CD4-positive, alpha-beta T cell treated with Interleukin-1 beta for 1 hour (primary cell): ENCODE data around the gene STX1B.
A peak's percentile ranks its signal among the peaks of the same experiment; 100 is the strongest.

ENCODE experiments used
- DNase-seq, 2 donors: peaks; one replicate each; pipeline ENCODE4 v3.0.0-alpha.2; 2020 to 2022

Gene STX1B

DNA sequence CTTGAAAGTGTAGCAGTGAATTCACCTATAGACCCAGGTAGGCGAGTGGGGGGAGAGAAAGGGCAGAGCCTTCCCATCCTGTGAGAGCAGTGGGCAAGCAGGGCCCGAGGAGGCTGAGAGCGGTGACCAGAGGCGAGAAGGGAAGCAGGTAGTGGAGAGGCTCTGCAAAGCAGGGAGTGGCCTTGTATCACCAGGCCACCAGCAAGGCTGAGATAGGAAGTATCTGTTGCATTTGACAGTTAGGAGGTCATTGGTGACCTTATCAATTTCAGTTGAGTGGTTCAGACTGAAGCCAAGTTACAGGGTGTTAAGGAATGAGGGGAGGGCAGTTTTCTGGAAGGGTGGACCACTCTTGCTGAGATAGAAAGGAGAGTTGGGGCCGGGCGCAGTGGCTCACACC, 36.1 kb downstream of the STX1B start:
- no peak for DNase-seq

DNA sequence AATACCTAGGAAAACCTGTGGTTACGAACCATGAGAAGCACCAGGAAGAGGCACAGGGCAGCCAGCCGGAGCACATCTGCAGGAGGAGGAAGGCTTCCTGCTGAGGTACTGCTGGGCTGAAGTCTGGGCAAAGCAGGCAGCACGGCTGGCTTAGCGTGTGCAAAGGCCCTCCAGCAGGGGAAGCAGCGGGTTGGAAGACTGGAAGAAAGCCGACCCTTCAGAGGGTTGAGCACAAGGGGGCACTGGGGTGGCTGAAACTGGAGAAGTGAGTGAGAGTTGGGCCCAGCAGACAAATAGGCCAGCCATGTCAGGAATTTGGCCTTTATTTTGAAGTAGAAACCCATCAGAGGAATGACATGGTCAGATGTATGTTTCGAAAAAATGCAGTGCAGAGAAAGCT, 37.6 kb downstream of the STX1B start:
- DNase-seq = no peak

DNA sequence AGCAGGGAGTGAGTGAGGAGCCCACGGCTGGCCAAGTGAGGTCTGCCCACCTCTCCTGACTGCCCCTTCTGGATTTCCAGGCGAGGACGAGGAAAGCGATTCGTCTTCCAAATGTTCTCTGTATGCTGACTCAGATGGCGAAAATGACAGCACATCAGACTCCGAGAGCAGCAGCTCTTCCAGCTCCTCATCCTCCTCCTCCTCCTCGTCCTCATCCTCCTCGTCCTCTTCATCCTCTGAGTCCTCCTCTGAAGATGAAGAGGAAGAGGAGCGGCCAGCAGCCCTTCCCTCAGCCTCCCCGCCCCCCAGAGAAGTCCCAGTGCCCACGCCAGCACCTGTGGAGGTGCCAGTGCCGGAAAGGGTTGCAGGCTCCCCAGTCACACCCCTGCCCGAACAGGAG, 39.1 kb downstream of the STX1B start:
- no peak for DNase-seq

DNA sequence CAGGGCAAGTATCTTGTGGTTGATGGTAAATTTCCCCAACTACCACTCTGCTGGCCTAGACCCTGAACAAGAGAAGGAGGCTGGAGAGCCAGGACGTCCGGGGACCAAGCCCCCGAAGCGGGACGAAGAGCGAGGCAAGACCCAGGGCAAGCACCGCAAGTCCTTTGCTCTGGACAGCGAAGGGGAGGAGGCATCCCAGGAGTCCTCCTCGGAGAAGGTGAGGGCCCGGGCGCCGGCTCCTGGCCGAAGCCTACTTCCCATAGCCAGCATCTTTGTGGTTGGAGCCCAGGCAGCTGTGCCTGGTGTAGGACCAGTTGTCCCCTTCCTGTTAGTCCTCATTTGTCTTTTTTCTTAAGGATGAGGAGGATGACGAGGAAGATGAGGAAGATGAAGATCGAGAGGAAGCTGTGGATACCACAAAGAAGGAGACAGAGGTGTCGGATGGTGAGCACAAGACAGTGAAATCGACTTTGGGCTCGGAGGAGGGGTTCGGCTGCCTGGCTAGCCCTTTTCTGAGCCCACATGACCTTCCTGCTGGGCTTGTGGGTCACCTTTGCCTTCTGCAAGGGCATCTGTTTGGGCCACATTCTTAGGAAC, 41.1 kb downstream of the STX1B start:
- no peak for DNase-seq

DNA sequence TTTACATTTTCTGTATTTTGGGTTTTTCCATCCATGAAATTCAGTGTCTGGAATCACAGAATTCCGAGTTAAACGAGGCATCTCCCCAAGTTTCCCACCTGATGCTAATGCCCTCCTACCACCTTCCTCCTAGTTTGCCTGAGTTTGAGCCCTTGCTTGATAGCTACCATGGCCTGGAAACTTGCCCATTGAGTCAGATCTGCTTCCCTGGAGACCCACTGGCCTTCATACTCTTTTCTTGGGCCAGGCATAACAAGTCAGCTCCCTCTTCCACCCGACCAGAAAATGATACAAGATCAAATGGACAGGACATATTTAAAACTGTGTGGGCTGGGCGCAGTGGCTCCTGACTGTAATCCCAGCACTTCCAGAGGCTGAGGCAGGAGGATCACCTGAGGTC, 42.6 kb downstream of the STX1B start:
- no peak for DNase-seq

DNA sequence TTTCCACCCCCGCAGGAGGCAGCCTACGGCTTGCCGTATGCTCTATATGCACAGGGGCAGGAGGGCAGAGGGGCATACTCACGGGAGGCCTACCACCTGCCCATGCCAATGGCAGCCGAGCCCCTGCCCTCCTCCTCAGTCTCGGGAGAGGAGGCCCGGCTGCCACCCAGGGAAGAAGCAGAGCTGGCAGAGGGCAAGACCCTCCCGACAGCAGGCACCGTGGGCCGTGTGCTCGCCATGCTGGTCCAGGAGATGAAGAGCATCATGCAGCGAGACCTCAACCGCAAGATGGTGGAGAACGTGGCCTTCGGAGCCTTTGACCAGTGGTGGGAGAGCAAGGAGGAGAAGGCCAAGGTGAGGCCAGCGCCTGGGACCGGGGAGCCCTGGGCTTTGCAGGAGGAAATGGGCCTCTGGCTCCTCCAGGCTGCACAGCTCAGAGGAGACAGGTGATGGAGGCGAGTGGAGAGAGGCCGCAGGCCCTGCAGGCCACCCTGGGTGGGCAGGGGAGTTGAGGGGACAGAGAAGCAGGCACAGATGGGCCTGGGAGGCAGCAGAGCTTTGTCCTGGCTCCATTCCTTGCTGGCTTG, 44.3 kb downstream of the STX1B start:
- DNase-seq = no peak

DNA sequence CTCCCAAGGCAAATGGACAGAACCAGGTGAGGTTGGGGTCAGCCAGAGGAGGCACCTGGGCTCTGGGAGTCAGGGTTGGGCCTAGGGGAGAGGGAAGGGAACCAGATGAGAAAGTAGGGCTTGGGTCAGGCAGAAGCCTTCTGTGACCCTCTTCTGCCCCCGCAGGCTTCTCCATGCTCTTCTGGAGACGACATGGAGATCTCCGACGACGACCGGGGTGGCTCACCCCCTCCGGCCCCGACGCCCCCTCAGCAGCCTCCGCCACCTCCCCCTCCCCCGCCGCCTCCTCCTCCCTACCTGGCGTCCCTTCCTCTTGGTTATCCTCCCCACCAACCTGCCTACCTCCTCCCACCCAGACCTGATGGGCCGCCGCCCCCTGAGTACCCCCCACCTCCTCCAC, 45.0 kb downstream of the STX1B start:
- DNase-seq = no peak

DNA sequence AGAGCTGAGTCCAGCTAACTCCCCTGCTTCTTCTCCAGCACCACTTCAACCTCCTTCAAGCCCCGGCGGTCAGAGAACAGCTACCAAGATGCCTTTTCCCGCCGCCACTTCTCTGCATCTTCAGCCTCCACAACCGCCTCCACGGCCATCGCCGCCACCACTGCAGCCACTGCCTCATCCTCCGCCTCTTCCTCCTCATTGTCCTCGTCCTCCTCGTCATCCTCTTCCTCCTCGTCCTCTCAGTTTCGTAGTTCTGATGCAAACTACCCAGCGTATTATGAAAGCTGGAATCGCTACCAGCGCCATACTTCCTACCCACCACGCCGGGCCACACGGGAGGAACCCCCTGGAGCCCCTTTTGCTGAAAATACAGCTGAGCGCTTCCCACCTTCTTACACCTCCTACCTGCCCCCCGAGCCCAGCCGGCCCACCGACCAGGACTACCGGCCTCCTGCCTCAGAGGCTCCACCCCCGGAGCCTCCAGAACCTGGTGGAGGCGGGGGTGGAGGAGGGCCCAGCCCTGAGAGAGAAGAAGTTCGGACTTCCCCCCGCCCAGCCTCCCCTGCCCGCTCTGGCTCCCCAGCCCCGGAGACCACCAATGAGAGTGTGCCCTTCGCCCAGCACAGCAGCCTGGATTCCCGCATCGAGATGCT, 45.7 kb downstream of the STX1B start:
- DNase-seq = no peak

DNA sequence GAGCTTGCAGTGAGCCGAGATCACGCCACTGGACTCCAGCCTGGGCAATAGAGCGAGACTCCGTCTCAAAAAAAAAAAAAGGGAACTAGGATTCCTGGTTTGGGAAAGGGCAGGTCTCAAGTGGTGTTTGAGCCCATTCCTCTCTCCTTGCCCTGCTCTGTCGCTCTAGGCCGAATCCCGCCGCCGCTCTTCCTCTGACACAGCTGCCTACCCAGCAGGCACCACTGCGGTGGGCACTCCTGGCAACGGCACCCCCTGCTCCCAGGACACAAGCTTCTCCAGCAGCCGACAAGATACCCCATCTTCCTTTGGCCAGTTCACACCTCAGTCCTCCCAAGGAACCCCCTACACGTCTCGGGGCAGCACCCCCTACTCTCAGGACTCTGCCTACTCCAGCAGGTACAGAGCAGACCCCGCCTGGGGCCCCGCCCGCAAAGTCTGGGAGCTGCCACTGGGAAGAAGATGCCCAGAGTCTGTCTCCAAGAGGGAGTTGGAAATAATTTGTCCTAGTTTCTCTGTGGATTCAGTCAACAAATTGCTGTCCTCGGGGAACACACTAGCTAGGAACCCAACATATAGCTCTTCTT, 46.4 kb downstream of the STX1B start:
- DNase-seq = no peak

DNA sequence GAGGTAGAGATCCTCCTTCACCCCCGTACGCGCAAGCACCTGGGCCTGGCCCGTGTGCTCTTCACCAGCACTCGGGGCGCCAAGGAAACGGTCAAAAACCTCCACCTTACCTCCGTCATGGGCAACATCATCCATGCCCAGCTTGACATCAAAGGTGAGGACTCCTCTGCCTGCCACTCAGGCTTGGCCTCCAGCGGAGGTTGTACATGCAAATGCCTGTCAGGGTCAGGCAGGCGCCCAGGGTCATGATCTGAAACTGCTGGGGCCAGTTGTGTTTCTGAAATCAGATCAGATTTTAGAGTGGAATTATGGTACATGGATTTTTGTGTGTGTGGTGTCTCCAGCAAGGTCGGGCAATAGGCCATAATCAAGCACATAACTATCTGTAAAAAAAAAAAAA, 49.1 kb downstream of the STX1B start:
- DNase-seq = no peak

DNA sequence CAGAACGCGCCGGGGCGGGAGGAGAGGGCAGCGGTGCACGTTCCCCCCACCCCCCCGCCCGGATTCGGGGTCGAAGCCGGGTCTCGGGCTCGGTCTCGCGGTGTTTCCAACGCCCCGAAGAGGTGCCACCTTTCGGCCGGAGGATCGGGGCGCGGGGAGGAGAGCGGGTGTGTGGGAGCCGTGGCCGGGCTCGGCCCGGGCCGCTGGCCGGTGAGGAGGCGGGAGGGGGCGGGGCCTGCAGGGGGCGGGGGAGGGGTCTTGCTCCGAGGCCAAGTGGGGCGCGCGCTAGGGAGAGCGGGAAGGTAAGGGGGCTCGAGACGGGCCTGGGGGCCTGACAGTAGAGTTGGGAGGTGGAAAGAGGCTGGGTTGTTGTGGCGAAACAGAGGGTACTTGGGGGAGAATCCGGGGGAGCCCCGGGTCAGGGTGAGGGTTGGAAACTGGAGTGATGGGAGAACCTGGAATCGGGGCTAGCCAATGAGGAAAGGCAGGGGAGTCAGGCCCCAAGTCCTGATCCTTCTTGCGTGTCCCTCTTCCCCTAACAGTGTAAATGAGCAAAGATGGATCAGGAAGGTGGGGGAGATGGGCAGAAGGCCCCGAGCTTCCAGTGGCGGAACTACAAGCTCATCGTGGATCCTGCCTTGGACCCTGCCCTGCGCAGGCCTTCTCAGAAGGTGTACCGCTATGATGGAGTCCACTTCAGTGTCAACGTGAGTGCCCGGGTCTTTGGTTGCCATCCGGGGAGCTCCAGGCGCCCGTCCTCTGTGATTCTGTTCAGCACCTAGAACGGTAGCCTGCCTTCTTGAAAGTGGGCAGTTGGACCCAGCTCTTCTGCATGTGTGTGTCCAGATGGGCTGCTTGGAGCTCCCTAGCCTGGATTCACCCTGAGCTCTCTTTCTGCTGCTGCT, 52.0 kb downstream of the STX1B start:
- DNase-seq = no peak

DNA sequence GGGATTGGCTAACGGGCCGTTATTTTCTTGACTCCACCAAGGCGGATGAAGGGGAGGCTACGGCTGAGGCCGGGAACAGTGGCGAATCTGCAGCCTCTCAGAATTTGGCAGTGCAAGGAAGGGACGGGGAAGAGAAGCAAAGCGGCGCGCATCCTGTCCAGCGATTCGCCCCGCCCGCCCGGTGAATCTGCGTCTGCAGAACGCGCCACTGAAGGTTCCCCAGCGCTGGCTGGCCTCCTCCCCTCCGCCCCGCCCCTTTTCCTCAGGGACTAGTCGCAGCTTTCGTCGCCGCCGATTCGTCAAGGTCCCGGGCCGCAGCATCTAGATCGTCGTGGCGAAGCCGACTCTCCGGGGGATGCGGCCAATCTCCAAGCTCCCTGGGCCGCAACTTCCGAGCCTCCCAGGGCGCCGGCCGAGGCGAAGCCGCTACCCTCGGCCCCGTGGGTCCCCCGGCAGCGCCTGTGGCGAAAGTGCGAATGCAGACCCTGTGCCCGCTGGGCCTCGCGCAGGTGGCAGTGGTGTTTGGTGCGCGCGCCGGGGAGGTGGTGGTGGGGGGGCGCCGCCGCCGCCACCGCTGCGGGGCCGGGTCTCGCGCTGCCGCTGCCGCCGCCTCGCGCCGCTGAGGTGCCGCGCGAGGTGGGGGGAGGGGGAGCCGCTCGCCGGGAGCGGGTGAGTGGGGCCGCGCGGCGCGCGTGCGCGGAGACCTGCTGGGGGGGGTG, 52.8 kb downstream of the STX1B start, which contains the start of gene SETD1A:
TSS of gene SETD1A (plus strand) at position 299 of the 719 bp plus-strand sequence. CDS start 978 bp downstream, outside the sequence.
- DNase-seq = peak; percentile 96 to 97

DNA sequence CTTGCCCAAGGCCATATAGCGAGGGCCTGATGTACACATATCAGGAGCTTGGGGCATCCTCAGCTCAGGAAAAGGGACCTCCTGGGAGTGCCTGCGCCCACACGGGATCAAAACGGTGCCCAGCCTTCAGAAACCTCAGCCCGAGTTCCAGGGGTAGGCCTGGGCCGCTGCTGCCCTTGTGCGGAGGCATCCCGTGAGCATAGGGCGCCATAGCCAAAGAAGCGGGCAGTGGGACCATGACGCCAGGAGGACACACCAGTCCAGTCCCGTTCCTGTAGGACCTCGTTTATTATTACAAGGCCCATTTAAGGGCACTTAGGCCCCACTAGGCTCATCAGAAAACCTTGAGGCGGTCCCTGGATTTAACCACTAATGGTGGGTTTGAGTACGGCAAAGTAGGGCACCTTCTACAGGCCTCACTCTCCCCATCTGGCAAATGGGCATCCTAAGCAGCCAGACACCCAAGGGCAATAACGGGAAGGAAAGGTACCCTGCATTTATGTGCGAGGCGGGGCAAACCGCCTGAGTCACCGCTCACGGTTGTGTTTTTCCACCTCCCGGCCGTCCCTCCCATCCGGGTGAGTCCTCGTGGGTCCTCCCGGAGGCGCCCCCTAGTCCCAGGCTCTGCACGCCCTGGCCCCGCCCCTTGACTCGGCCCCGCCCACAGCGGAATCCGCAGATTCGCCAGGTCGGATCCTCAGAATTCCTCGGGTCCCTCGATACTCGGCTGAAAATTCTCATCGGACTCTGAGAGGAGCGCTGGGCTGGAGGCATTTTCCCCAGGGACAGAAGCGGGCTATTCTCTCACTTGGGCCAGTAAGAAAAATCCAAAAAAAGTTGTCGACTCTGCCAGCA, 53.6 kb downstream of the STX1B start:
- peak; percentile 81 to 84 for DNase-seq

DNA sequence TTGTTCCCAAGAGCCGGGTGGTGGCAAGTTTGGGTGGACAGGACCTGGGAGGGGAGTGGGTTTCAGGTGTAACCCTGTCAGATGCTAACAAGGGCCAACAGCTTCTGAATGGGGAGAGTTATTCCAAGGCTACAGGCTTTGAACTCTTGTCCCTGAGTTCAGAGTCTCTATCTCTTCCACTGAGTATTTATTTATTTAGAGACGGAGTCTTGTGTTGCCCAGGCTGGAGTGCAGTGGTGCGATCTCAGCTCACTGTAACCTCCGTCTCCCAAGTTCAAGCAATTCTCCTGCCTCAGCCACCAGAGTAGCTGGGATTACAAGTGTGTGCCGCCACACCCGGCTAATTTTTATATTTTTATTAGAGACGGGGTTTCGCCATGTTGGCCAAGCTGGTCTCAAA, 55.4 kb downstream of the STX1B start:
- no peak for DNase-seq

DNA sequence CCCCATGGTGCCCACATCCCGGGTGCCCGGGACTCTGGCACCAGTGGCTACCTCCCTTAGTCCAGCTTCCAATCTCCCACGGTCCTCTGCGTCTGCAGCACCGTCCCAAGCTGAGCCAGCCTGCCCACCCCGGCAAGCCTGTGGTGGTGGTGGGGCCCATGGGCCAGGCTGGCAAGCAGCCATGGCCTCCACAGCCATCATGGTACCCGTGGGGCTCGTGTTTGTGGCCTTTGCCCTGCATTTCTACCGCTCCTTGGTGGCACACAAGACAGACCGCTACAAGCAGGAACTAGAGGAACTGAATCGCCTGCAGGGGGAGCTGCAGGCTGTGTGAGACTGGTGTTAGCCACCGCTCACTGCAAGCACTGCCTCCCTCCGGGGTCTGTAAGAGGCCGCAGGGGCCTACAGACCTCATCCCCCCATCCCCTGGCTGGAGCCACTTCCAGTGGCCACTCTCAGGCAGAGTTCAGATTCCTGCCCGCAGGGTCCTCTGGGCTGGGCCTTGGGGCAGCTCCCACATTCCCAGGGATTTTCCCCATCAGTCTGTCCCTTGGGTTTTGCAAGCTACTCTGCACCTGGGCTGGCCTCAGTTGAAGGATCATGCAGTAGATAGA, 56.8 kb downstream of the STX1B start:
- DNase-seq = peak; percentile 69 to 72

DNA sequence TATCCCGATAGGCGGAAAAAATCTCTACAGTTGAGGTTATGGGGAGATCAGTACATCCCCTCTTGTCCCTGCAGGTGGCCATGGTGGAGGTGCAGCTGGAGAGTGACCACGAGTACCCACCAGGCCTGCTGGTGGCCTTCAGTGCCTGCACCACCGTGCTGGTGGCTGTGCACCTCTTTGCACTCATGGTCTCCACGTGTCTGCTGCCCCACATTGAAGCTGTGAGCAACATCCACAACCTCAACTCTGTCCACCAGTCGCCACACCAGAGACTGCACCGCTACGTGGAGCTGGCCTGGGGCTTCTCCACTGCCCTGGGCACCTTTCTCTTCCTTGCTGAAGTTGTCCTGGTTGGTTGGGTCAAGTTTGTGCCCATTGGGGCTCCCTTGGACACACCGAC, 57.3 kb downstream of the STX1B start:
- DNase-seq = no peak

DNA sequence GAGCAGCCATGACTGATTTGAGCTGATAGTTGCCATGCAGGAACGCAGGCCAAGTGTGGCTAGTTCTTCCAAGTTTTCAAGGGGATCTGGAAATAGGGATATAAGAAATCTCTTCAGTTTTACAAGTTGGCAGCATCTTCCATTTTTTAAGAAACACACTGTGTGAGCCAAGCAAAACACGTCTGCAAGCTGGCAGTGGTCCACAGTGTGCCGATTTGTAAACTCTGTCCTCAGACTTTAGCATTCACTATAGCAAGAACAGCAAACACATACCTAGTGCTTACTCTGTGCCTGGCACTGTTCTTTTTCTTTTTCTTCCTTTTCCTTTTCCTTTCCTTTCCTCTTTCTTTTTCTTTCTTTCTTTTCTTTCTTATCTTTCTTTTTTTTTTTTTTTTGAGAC, 58.7 kb downstream of the STX1B start:
- DNase-seq = no peak

DNA sequence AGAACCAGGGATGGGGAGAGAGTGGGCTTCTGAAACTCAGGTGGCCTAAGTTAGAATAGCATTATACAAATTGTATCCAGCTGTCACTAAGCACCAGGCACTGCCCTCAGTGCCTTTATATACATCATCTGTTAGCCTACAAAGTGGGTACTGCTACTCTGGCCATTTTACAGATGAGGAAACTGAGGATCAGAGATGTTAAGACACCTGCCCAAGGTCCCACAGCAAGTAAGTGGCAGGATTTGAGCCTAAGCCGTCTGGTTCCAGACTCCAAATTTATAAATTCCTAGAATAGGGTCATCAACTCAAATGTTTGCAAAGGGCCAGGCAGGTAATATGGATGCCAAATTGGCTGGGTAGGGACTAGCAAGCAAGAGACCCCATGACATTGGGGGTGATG, 59.2 kb downstream of the STX1B start:
- DNase-seq = no peak

DNA sequence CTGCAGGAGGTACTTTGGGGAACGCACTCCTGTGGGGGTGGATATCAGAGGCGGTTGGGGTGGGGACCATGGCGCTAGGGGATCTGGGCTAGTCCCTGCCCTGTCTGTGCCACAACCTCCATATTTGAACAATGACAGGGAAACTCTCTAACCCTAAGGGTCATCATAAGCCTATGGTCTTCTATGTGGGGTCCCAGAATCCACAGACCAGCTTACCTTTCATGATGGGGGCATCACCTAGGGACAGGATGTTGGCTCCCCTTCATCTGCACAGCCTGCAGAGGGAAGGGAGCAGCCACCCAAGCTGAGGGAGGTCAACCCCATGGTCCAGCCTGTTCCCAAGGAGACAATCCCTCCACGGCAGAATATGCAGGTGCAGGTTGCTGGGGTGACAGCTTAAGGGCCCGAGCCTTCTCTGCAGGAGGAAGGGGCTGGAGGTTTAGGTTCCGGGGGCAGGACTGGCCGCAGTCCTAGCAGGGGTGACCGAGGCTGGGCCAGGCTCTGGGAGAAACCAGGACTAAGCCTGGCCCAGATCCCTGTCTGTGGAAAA, 59.8 kb downstream of the STX1B start:
- no peak for DNase-seq

DNA sequence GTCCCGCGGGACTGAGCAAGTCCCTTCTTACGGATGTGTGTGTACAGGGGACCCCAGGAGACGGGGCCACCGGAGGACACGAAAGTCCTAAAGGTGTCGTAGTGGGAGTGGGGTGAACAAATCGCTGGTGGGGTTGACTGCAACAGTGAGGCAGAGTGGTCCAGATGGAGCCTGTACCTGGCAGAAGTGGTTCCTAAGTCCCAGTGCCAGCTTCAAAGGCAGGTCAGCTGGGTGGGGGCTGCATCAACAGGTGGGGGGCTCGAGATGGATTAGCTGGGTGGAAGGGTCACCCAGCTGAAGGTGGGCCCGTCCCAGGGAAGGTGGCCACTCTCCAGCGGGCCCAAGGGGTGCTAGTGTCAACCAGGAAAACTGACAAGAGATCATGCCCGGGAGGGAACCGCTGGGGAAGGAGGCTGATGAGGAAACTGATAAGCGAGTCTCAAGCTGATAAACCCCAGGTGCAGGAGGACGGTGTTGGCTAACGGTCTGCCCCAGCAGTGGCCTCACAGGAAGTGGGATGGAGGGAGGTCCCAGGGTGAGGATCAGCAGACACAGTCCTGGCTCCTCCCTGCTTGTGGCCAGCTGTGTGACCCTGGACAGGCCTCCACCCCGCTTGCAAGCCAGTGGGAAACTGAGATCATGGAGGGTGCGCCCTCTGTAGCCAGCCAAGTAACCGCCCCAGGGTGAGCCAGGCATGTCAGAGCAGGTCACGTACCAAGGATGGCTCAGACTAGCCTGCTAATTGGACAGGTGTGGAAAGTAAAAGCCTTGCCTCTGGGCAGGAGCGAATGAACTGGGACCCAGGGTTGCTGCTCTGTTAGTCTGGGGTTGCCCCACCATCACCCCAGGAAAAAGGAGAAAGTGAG, 60.6 kb downstream of the STX1B start:
- peak; percentile 23 to 47 for DNase-seq
